Kidney tubule cell (primary cell): Measurements from ENCODE around the gene KIAA1755.
A peak's percentile ranks its signal among the peaks of the same experiment; 100 is the strongest.

Experiments used
- DNase-seq: peaks from one replicate; pipeline ENCODE4 v3.0.0-alpha.2; 2018; ENCODE audit warnings: low spot score

The KIAA1755 gene

GRCh38 chr20:38202153-38202981 lies 58.2 kb downstream of the KIAA1755 start:
- DNase-seq, result no peak

- DNase-seq, result peak; percentile 85
Measured at GRCh38 chr20:38201356-38201755, 59.2 kb downstream of the KIAA1755 start.

GRCh38 chr20:38200646-38201045 lies 59.9 kb downstream of the KIAA1755 start:
- no peak for DNase-seq

- no peak for DNase-seq
Measured at GRCh38 chr20:38199501-38200390, 60.8 kb downstream of the KIAA1755 start.

- no peak for DNase-seq
Measured at GRCh38 chr20:38198238-38198861, 62.2 kb downstream of the KIAA1755 start.

DNA sequence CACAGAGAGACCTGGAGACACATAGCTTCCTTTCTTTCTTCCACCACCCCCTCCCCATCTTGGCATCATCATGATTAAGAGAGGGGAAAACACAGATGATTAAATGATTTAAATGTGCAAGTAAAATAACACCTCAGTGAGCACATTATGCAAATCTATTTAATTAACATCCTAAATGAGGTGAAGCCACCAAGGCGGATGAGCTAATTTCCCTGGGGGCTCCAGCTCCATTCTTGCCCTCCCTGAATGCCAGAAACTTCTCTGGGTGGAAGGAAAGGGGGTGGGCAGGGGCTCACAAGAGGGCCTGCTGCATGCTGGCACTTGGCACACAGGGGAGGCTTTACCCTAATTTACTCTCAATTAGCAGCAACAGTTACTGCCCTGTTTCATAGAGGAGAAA lies 62.9 kb downstream of the KIAA1755 start:
- no peak for DNase-seq

DNA sequence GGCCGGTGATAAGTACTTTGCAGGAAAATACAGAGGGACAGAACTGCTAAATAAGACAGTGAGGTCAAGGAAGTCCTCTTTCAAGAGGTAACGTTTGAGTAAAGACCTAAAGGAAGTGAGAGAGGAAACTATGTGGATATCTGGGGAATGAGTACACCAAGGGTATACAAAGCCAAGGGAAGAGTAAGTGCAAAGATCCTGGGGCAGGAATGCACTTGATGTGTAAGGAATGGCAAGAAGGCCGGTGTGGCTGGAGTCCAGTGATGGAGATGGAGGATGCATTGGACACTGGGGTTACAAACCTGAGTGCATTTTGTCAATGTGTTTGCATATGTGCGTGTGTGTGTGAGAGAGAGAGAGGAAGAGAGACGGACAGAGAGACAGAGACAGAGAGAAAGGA lies 63.3 kb downstream of the KIAA1755 start:
- DNase-seq, result no peak

DNA sequence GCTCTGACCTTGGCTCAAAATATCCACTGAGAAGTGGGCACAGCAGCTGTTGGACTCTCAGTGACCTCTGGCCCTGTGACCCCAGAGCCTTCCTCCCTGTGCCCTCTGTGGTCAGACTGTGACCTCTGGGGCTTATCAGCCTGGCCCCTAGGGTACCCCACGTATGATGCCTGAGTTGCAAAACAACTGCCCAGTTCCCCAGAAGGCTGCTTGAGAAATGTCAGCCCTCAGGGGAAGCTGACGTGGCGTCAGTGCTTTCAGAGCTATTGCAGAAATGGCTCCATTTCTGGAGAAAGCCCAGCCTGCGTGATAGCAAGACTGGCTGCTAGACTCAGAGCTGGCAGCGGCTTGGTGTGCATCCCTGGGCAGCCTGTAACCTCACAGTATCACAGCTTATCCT lies 63.9 kb downstream of the KIAA1755 start:
- no peak for DNase-seq

GRCh38 chr20:38196076-38196475 lies 64.5 kb downstream of the KIAA1755 start:
- DNase-seq, result no peak

- DNase-seq, result no peak
Measured at GRCh38 chr20:38195521-38195920, 65.0 kb downstream of the KIAA1755 start.

DNA sequence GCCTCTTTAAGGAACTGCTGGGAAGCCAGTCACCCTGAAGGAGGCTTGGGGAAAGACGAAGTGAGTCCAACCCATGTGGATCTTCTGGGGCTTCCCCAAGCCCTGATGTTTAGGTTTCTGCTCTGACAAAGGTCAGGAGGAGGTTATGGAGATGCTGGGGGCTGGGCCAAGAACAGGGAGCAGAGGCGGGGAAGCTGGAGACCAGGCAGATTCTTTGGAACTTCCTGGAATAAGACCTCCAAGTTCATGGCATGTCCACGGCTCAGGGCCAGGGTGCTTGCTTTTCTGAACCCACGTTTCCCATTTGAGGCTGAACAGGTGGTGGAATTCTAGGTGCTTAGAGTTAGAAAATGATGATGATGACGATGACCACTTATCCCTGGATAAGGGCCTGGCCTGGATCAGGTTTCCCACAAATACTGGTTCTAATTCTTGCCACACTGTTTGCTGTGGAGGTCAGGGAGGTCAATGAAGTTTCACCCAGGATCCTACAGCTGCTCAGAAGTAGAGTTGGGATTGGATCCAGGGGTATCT lies 65.5 kb downstream of the KIAA1755 start:
- DNase-seq, result no peak

DNA sequence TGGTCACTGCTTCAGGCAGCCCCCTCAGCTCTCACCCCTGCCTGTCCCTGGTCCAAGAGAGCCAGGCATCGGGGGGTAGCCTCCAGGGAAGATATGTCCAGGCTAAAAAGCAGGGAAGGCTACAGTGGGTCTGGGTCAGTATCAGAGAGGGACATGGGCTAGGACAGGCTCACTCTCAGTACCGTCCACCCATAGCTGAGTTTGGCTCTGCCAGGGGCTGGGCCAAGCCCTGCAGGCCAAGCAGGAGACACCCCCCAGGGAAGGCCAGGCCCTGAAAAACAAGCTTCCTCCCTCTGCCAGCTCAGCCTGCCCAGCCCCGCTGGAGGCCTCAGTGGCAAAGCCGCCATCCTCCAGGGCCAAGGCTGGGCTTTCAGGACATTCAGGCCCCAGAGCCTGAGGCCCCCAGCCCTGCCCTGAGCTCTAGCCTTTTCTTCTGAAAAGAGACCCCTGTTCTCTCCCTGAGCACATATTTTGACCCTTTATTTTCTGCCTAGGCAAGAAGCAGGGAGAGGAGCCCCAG lies 66.9 kb downstream of the KIAA1755 start:
- no peak for DNase-seq

- DNase-seq, result no peak
Measured at GRCh38 chr20:38192323-38192885, 68.1 kb downstream of the KIAA1755 start.

DNA sequence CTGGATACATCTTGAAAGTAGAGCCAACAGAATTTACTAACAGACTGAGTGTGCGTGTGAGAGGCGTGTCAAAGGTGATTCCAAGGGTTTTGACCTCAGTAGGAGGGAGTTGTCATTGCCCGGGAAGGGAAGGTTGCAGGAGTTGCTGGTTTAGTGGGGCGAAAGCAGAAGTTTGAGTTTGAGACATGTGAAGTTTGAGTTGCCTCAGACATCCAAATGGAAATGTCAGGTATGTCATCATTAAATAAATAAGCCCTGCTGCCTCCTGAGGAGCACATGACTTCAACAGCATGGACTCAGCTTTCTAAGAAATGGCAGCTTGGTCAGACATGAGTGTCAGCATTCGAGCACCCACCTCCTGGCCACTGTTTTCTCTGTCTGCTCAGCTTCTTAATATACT lies 68.9 kb downstream of the KIAA1755 start:
- no peak for DNase-seq

DNA sequence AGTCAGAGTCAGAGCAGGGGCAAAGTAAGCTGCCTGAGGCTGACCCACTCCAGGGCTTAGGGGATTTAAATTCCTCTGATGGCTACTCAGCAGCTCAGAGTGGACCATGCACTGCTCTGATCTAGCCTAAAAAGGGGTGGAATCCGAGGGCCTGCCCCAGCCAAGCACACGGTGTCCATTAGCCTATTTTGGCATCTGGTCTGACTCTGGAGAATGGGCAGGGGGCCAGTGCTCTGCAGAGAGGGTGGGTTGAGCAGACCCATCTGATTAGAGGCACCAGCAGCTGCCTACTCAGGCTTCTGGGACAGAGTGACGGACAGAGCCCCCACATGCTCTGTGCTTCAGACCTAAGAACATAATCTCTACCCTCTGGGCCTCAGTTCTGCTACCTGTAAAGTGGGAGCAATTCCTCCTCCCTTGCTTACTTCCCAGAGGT lies 69.6 kb downstream of the KIAA1755 start:
- no peak for DNase-seq

- DNase-seq, result no peak
Measured at GRCh38 chr20:38190166-38190565, 70.4 kb downstream of the KIAA1755 start.

DNA sequence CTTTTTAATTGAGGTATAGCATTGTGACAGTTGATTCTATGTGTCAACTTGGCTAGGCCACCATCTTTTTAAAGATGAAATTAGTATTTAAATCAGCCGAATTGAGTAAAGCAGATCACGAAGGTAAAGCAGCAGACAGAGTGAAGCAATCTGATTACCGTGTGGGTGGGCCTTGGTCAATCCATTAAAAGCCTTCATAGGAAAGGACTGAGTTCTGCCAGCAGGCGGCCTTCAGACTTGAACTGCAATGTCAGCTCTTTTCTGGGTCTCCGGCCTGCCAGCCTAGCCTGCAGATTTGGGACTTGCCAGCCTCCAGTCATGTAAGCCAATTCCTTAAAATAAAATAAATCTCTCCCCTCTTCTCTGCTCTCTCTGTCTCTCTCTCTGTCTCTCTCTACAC lies 73.0 kb downstream of the KIAA1755 start:
- DNase-seq, result no peak

DNA sequence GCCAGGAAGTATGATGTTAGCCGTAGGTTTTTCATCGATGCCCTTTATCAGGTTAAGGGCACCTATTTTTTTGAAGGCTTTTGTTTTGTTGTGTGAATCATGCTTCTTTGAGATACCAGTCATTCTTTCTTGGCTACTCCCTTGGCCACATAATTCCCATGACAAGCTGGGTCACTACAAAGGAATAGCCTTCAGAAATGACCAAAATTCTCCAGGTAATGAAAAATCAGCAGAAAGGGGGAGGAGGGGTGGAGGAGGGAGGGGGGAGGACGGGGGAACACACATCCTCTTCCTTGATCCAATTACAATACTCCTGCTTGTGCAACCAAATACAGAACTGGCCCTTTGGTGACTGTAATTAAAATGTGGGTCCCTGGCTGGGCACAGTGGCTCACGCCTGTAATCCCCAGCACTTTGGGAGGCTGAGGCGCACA lies 73.7 kb downstream of the KIAA1755 start:
- DNase-seq, result peak; percentile 96

DNA sequence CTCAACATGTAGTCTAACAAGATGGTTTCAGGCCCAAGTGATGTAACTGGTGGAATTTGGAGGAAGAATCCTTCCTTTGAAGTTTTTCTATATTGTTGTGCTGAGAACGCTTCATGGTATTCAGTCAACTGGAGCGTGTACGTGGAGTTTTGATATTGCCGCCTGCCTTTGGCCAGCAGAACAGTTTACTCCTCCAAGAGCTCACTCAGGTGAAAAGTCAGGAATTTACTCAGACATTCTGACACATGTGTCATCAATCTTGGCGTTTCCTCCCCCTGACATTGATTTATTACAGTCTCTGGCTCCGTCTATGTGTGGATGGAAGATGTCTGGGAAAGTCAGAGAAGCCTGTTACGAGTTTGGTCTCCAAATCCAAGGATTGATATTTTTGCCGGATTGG lies 76.4 kb downstream of the KIAA1755 start:
- DNase-seq, result peak; percentile 98

DNA sequence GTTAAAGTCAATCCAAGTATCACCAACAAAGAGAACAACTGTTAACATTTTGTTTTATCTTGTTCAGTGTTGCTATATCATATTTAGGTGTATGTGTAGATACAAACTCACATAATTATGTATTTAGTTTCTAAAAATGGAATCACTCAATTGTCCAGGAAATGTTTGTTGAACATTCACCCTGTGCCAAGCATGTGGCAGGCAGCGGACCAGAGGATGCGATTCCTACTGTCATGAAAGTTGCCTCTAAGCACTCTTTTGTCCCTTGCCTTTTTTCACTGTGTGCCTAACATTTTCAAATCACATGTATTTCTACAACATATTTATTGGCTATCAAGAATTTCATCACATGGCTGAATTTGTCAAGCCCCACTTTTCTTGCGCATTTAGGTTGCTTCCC lies 78.6 kb downstream of the KIAA1755 start:
- DNase-seq, result no peak

DNA sequence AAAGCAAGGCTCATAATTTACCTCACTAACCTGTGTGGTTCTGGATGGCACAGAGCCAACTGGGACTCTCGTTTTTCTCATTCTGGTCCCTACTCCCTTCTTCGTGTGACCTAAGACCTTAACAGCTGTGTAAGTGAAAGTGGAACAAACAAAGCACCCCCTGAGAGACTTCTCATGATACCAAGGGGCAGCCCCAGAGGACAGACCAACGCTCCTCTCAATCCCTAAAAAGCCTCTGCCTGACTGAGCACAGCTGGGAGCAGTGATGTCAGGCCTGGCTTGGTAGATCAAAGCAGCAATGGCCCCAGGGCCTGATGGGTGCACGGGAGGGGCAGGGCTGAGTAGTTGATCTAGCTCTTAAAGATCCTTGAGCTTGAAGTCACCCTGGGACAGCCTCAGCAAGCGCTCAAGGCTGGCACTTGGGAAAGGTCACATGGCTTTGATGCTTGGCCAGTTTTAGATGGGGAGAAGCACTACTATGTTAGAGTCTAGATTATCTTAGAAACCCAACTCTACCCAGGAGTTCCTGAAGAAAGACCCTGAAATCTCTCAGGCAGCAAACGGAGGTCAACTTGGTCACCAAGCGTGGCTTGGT lies 79.2 kb downstream of the KIAA1755 start:
- peak; percentile 85 for DNase-seq
